ENCODE results near the gene CPXM1.
"Not testable (repeated sequence)": the region's sequence is repeated elsewhere in the genome, so short reads cannot be mapped to it uniquely, and the experiment has no call there.

CPXM1 gene

DNA sequence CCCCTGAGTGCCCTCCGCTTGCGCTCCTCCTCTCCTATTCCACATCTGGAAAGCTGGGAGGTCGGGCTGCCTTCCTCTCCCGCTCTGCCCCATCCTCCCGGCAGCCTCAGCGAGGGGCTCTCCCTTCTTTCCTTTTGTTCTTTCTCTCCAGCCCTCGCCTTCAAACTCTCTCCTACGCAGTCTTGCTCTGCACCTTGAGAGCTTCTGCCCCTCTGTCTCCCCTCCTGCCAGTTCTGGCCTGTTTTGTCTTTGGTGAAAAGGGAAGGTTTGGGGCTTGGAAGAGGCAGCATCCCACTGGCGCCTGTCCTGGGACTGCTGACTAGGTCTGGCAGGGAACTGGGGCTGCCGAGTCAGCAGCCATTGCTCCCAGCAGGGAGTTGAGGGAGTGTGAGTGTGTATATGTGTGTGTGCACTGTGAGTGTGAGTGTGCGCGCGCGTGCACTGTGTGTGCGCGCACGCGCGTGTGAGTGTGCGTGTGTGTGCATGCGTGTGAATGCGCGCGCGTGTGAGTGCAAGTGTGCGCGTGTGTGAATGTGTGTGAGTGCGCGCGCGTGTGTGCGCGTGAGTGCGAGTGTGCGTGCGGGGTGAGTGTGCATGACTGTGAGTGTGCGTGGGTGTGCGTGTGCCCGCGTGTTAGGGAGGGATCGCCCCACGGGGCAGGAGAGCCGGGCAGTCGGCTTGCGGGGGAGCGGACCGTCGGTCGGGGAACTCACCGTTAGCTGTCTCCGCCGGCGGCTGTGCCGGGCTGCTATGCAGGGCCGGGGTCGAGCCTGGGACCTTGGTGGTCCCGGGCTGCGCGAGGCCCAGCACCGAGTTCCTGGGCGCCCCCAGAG lies 523 bp downstream of the CPXM1 start:
- no peak for DNase-seq

DNA sequence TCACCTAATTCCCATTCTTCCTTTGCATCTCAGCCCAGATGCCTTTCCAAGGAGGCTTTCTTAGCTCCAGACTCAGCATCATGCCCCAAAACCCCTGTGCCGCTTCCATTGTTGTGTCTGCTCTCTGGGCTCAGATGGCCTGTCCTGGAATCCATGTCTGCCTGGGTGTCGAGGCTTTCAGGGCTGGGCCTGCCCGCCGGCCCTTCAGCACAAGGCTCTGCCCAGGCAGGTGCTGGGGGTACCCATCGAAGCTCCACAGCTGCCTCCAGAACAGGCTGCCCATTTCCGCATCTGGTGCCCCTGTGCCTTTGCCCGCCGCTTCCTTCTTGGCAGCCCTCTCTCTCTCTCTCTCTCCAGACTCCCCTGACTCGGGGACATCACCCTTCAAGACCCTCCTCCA lies 1.2 kb downstream of the CPXM1 start:
- no peak for DNase-seq

DNA sequence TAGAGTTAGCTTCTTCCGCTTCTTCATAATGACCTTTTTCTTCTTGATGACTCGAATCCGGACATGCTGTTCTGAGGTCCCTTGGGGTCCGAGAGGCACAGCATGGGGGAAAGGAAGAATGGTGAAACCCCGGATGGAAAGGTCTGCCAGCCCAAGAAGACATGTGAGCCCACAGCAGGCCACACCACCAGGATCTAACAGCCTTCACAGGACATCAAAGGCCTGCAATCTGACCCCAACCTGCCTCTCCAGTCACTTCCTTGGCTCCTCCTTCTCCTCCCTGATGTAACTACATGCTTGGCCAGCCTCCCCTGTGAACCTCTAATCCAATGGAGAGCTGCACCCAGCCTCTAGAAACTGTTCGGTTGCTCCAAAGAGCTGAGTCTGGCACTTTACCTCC lies 1.6 kb downstream of the CPXM1 start:
- DNase-seq = no peak

GRCh38 chr20:2798095-2798805 lies 2.2 kb downstream of the CPXM1 start:
- no peak for DNase-seq

DNA sequence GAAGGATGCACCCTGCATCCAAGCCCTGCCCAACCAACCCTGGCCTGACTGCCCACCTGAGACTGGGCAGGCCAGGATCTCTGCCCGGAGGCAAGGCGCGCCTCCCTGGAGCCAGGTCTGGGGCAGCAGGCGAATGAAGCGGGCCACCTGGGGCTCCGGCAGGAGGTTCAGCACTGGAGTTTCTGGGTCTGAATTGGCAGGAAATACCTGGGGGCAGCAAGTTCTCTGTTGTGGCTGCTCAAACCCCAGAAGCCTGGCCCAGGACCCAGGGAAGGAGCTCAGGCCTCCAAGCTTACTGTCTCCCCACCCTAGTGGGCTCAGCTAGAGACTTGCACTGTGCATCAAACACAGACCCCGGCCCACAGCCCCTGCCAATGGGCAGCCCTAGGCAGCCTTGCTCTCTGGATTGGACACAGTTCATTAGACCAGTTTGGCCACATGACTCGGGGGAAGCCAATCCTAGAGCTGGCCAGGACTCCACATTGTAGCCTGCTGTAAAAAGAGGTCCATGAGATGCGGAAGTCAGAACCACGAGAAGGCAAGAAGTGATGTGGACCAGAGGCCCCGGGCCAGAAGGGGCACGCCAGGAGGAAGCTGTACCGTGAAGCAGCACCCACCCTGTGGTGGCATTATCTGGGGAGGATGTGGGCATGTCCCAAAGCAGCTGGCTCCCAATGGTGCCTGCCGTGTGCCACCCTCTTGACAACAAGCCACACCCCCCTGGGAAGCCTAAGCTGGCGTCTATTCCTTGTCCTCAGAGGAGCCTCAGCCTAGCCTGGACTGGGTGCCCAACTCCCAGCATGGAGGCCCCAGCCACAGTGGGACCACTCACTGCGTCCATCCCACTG lies 3.1 kb downstream of the CPXM1 start:
- no peak for DNase-seq

GRCh38 chr20:2796011-2796660 lies 4.3 kb downstream of the CPXM1 start:
- DNase-seq = no peak

DNA sequence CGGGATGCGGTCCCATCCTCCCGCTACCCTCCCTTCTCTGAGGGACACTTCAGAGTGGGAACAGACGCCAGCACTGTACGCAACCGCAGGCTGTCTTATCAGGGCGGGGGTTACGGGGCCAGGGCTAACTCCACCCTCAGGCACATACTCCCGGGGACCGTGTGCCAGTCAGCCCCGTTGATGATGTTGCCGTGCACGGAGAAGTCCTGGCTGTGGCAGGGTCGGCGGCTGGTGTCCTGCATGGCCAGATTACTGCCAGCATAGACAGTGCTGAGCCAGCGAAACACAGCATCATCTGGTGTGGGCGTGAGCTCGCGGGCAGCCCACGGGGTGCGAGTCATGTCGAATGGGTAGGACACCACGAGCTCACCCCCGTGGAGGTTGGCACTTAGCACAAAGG lies 5.0 kb downstream of the CPXM1 start:
- DNase-seq = no peak

DNA sequence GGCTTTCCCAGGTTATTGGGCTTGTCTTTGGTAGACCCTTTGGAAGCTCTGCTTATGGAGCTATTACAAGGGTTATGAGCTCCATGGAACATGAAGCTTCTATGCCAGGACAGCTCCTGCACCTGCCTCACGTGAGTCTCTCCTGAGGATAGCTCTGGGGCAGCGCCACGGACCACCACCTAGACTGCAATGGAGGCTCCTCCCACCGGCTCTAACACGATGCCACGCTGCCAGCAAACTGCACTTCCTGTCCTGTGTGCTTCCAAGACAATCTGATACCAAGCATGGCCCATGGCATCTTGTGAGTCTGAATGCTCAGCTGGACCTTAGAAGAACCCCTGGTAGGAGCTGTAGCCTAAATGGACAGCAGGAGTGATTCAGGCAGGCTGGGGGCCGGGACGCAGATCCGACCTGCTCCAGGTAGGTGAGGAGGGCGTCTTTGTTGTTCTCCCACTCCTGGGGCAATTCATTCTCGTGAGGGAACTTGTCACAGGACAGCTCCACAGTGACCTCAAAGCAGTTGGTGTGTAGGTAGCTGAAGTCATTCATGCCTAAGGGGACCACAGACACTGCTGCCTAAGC lies 5.5 kb downstream of the CPXM1 start:
- no peak for DNase-seq

DNA sequence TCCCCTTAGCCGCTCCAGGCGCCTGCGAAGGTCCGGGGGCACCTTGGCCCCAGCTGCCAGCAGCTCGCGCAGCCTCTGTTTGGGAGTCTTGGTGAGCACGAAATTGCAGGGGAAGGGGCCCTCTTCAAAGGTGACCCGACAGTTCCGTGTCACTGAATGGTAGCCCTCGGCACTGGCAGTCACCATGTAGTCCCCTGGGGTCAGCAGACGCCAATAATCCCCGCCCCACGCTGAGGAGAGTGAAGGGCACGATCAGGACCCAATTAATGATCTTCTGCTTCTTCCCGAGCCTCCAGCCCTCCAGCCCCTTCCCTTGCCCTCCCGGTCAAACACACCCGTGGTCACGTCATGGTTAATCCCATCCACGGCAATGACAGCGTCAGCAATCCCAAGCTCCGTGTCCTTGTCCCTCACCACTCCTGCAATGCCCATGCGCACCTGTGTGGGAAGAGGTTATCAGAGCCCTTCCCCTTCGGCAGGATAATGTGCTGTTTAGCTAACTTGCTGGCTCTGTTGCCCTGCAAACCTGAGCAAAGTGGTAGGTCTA lies 6.2 kb downstream of the CPXM1 start:
- DNase-seq = no peak

GRCh38 chr20:2793471-2793870 lies 7.0 kb downstream of the CPXM1 start:
- DNase-seq = no peak

DNA sequence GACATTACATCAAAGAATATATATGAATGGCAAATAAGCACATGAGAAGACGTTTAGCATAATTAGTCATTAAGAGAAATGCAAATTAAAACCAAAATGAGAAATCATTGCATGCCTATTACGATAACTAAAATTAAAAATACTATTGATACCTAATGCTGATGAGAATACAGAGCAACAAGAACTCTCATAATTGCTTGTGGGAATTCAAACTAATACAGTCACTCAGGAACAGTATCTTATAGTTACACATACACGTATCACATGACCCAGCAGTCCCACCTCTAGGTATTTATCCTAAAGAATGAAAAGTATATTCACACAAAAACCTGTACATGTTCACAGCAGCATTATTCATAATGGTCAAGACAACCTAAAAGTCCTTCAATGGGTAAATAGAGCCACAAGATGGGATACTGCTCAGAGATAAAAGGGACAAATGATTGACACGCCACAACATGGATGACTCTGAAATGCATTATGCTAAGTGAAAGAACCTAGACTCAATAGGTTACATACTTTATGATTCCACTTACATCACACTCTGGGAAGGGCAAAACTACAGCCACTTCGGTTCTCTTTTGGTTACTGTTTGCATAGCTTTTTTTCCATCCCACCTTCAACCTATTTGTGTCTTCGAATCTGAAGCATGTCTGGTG lies 16.4 kb downstream of the CPXM1 start:
- no peak for DNase-seq

GRCh38 chr20:2780948-2781347 lies 19.5 kb downstream of the CPXM1 start:
- DNase-seq = no peak

DNA sequence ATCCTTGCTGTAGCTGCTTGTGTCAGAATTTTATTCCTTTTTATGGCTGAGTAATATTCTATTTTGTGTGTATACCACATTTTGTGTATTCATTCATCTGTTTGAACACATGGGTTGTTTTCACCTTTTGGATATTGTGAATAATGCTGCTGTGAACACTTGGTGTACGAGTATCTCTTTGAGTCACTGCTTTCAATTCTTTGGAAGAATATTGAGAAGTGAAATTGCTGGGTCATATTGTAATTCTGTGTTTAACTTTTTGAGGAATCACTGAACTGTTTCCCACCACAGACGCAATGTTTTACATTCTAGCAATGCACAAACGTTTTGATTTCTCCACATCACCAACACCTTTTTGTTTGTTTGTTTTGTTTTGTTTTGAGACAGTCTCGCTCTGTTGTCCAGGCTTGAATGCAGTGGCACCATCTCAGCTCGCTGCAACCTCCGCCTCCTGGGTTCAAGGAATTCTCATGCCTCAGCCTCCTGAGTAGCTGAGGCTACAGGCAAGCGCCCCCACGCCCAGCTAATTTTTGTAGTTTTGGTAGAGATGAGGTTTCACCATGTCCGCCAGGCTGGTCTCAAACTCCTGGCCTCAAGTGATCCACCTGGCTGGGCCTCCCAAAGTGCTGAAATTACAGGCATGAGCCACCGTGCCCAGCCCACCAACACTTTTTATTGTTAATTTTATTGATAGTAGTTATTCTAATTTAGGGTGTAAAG lies 21.7 kb downstream of the CPXM1 start:
- DNase-seq = no peak

GRCh38 chr20:2775139-2775538 lies 25.3 kb downstream of the CPXM1 start:
- no peak for DNase-seq

- no peak for DNase-seq
Observed at GRCh38 chr20:2773812-2774211, 26.6 kb downstream of the CPXM1 start.

GRCh38 chr20:2771631-2772080 lies 28.8 kb downstream of the CPXM1 start:
- DNase-seq = no peak

DNA sequence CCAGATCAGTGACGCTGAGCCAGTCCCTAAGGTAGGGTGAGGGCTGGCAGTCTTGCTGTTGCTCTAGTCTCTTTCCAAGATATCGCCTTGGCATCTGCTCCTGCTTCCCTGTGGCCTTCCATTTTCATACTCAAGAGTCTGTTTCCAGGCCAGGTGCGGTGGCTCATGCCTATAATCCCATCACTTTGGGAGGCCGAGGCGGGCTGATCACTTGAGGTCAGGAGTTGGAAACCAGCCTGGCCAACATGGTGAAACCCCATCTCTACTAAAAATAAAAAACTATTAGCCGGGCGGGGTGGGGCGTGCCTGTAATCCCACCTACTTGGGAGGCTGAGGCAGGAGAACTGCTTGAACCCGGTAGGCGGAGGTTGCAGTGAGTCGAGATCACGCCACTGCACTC lies 30.3 kb downstream of the CPXM1 start:
- not testable (repeated sequence) for DNase-seq

GRCh38 chr20:2768632-2769015 lies 31.8 kb downstream of the CPXM1 start:
- DNase-seq = no peak

- no peak for DNase-seq
Observed at GRCh38 chr20:2767768-2768631, 32.4 kb downstream of the CPXM1 start.

DNA sequence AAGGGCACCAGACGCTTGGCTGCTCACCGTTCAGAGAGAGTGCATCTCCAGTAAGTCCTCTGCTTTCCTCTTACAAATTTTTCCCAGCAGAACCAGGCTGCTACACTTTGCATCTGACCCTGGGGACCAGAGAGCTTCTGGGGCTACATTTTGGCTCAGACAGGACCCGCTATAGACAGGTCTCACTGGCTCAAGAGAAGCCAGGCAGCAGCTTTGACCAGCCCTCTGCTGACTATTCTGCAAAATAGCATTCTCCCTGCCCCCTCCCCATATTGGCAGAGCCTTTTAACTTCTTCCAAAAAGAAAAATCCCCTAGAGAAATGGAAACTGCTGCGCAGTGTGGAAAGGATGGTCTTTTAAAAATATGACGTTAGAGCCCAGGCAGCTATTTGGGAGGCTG lies 37.2 kb downstream of the CPXM1 start:
- DNase-seq = no peak

Measured in NCI-H187 treated with DMSO at 0.1 percent for 48 hours (cell line).